ENCODE measurements around the gene TTC6.
"Not testable (repeated sequence)": the region's sequence is repeated elsewhere in the genome, so short reads cannot be mapped to it uniquely, and the experiment has no call there.

Gene TTC6, protein sequence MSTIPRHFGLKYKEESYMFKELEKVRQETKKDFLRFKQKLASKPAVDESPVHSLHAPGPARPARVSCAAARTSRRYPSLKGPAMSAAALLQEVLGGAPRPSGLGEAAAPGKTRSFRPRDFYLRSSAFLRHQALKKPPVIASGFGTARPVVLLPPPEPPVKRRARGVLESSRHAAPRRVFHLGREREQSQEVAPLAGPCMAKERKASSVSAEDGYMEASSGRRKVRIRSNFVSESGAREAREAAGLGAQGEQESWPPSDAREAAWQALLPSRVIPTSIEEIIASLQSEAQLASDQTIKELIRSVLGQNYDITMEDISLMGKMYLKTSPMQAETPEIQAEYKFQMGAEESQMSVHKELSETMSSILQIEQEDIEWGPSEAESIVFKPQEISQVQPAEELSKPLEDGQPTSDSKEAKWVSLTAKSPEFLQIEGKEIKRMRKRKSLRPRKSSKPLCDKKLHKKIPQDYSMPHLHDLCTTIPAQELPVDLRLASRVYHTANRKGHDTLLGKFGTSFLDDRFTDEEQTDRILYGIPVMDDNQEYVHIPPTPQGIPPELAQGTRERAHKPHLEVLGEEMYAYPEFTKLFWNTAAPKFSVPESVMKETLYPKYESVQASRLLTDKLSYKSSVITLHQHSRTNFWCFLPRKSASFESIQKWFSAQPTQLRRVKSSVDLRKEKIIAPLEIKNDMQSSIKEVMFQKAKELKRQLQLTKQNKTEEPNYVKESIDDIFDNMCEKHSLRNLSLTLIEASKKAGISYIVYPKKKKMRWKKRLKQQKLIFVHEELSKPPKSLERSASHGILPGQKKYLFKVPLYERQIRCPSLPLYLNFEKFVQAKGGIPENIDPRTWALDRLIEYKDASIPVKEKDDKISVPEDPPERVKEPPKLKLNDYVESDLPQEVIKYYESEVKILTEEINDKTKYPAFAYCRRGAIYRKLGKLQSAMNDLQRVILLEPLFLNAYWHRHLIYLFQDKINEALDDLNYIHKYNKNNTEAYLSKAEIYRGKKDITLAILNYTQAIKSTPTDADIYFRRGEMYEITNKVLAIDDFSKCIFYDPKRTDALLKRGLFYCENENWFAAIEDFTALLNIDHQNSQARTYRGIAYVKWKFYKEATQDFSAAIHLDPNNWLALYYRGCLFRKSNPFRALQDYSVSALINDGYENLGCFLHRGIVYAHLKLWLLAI (N-terminal part only)

DNA sequence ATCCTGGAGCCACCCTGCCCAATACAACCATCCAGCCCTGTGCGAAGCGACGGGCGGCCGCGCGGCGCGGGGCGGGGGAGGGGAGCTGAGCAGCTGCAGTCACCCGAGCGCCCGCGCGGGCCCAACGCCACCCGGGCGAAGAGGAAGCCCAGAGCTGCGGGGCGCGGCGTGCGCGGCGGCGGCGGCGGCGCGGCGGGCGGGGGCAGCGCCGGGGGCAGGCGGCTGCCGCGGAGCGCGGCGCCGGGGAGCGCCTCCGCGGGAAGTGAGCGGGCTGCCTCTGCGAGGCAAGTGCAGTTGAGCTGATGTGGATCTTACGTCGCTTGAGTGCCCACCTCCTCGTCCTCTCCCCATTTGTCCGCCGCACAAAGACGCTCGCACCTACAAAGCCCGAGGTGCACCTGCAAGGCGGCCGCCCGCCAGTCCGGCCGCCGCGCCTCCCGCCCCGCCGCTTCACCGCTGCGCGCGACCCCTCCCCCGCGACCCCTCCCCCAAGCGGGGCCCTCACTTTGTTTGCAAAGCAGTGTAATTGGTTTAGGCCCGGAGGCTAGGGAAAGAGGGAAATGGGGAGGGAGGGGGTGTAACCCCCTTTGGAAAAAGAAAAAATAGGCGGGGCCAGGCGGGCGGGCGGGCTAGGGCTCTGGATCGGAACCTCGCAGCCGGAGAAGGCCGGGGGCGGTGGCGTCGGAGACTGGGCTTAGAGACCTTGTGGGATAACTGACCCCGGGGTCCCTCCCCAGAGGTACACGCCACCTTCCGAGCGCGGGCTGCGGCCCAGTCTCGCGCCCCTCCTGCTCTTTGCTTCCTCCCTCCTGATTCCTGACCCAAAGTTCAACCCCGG lies at the start of gene TTC6, which contains the start of gene FOXA1:
TSS of gene TTC6 (plus strand) at position 659 of the 838 bp plus-strand sequence. CDS start 26,436 bp downstream, outside the sequence.
TSS of gene FOXA1 (minus strand) at position 279 of the 838 bp plus-strand sequence. CDS start at position 2, 277 bp downstream.
- Histone ChIP-seq H3K27me3 (ENCODE audit: low read depth, low read length) (peaks cover 84% of the 10 kb centered on the region), H3K9me3 (ENCODE audit: control insufficient read depth in 1 of 2, low read length in 2 of 2) (no peaks in the 10 kb centered on the region), H3K36me3 (ENCODE audit: control insufficient read depth in 1 of 2, insufficient read depth in 2 of 2, low read length in 2 of 2) (no peaks in the 10 kb centered on the region), H3K27ac (ENCODE audit: low read length) (peak within 1 kb of the TSS; percentile 49), H3K4me1 (ENCODE audit: control insufficient read depth in 1 of 2, insufficient read depth in 2 of 2, low read length in 2 of 2) (peaks cover 0 to 52% of the 10 kb centered on the region in 2 donors), H3K4me3 (ENCODE audit: low read depth in 1 of 2, low read length in 2 of 2) (peak within 1 kb of the TSS; percentile 53 to 55)

DNA sequence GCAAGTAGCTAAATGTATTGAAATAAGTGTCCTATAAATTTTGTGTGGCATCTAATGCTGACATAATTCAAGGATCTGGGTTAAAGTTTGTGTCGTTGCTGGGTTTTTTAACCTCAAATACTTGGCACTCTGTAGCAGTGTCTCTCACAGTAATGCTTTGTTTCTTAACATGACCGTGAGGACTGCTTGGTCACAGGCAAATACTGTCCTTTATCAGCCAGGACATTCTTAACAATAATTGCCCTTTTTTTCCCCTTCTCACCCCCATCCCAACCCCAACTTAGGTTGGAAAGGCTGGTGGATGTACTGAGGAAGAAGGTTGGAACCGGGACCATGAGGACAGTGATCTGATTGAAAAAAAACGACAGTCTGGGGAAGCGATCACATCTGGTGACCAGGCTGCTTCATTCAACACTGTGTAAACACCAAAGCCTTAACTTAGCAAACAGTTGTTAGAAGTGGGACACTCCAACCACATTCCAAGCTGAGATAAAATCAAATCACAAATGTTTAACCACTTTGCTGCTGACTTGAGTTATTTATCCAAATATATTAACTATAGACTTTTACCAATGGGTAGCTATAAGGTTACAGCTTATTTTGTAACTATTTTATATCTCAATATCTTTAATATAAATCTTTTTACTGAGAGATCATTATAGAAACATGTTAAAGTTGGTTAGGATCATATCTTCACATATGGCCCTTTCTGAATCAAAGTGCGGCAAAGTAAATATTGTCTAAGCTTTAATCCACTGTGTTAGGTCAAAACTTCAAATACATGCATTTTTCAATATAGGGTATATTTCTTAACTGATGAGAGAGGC lies 48.6 kb upstream of the TTC6 start:
- Histone ChIP-seq H3K4me1 (ENCODE audit: control insufficient read depth in 1 of 2, insufficient read depth in 2 of 2, low read length in 2 of 2) (no peaks in the 10 kb centered on the region), H3K4me3 (ENCODE audit: low read depth in 1 of 2, low read length in 2 of 2) (no peak overlapping the region), H3K27ac (ENCODE audit: low read length) (no peak overlapping the region), H3K27me3 (ENCODE audit: low read depth, low read length) (no peaks in the 10 kb centered on the region), H3K36me3 (ENCODE audit: control insufficient read depth in 1 of 2, insufficient read depth in 2 of 2, low read length in 2 of 2) (no peaks in the 10 kb centered on the region), H3K9me3 (ENCODE audit: control insufficient read depth in 1 of 2, low read length in 2 of 2) (peaks cover 0 to under 1% of the 10 kb centered on the region in 2 donors)

DNA sequence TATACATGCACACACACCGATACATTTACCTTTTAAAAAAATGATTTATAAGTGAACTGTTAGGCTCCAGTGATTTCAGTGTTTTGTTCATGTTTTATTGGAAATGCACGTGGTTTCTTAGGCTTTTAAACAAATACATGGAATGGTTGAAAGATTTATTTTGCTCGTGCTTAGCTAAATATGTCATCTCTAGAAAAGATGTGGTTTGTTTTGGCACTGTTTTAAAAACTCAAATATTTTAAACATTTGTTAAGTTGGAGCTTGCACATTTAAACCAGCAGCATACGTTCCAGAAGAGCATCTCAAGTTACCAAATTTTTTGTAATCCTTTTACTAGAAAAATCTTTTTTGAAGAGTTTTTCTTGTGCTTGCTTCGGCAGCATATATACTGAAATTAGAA lies 44.9 kb upstream of the TTC6 start:
- Histone ChIP-seq H3K4me1 (ENCODE audit: control insufficient read depth in 1 of 2, insufficient read depth in 2 of 2, low read length in 2 of 2) (no peaks in the 10 kb centered on the region), H3K4me3 (ENCODE audit: low read depth in 1 of 2, low read length in 2 of 2) (no peak overlapping the region), H3K27ac (ENCODE audit: low read length) (no peak overlapping the region), H3K9me3 (ENCODE audit: control insufficient read depth in 1 of 2, low read length in 2 of 2) (peaks cover 0 to 4% of the 10 kb centered on the region in 2 donors), H3K36me3 (ENCODE audit: control insufficient read depth in 1 of 2, insufficient read depth in 2 of 2, low read length in 2 of 2) (no peaks in the 10 kb centered on the region), H3K27me3 (ENCODE audit: low read depth, low read length) (no peaks in the 10 kb centered on the region)

DNA sequence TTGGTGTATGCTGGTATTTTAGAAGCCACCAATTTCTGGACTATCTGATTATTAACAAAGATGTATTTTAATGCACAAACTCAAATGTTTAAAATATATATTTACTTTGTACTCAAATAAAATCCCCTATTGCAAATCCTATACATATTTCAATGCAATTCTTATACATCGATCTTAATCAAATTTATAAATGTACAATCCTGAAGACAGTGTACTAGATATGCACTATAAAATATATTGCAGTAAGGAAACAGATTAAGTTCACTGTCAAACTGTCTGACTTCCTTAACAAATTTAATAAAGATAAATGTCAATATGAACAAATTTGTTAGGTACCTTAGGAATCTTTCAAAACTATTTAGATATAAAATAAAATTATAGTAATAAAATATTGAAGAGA lies 44.3 kb upstream of the TTC6 start:
- Histone ChIP-seq H3K4me3 (ENCODE audit: low read depth in 1 of 2, low read length in 2 of 2) (no peak overlapping the region), H3K4me1 (ENCODE audit: control insufficient read depth in 1 of 2, insufficient read depth in 2 of 2, low read length in 2 of 2) (no peaks in the 10 kb centered on the region), H3K9me3 (ENCODE audit: control insufficient read depth in 1 of 2, low read length in 2 of 2) (peaks cover 0 to 4% of the 10 kb centered on the region in 2 donors), H3K36me3 (ENCODE audit: control insufficient read depth in 1 of 2, insufficient read depth in 2 of 2, low read length in 2 of 2) (no peaks in the 10 kb centered on the region), H3K27ac (ENCODE audit: low read length) (no peak overlapping the region), H3K27me3 (ENCODE audit: low read depth, low read length) (no peaks in the 10 kb centered on the region)

DNA sequence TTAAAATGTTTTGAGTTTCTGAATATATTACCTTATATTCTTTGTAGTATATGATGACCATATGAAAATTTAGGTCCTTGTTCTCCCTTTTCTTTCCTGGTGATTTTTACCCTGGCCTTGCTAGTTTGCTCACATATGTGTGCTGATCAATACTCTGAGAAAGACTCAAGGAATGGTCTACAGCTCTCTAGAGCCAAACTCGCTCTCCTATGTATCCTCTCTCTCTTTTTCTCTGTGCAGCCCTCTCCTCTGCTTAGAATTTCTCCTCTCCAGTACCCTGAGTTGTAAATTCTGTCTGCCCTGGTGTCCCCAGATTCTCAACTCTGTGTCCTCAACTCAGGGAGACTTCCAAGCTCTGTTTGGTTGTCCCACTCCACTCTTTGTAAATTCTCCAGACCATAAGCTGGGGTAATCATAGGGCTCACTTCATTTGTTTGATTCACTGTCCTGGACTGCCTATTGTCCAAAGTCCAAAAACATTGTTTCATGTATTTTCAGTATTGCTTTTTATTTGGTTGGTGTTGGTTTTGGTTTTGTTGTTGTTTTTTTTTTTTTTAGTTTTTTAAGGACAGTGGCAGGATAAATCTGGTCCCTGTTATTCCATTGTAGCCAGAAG lies 41.4 kb upstream of the TTC6 start:
- Histone ChIP-seq H3K9me3 (ENCODE audit: control insufficient read depth in 1 of 2, low read length in 2 of 2) (peaks cover 0 to 7% of the 10 kb centered on the region in 2 donors), H3K27ac (ENCODE audit: low read length) (no peak overlapping the region), H3K27me3 (ENCODE audit: low read depth, low read length) (no peaks in the 10 kb centered on the region), H3K4me1 (ENCODE audit: control insufficient read depth in 1 of 2, insufficient read depth in 2 of 2, low read length in 2 of 2) (no peaks in the 10 kb centered on the region), H3K4me3 (ENCODE audit: low read depth in 1 of 2, low read length in 2 of 2) (no peak overlapping the region), H3K36me3 (ENCODE audit: control insufficient read depth in 1 of 2, insufficient read depth in 2 of 2, low read length in 2 of 2) (no peaks in the 10 kb centered on the region)

DNA sequence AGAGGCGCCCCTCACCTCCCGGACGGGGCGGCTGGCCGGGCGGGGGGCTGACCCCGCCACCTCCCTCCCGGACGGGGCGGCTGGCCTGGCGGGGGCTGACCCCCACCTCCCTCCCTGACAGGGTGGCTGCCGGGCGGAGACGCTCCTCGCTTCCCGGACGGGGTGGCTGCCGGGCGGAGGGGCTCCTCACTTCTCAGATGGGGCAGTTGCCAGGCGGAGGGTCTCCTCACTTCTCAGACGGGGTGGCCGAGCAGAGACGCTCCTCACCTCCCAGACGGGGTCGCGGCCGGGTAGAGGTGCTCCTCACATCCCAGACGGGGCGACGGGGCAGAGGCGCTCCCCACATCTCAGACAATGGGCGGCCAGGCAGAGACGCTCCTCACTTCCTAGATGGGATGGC lies 39.8 kb upstream of the TTC6 start:
- H3K27me3 ChIP-seq (ENCODE audit: low read depth, low read length); H3K27ac ChIP-seq (ENCODE audit: low read length); H3K4me1 ChIP-seq (ENCODE audit: control insufficient read depth in 1 of 2, insufficient read depth in 2 of 2, low read length in 2 of 2); H3K4me3 ChIP-seq (ENCODE audit: low read depth in 1 of 2, low read length in 2 of 2); H3K9me3 ChIP-seq (ENCODE audit: control insufficient read depth in 1 of 2, low read length in 2 of 2); H3K36me3 ChIP-seq (ENCODE audit: control insufficient read depth in 1 of 2, insufficient read depth in 2 of 2, low read length in 2 of 2): not testable (repeated sequence)

DNA sequence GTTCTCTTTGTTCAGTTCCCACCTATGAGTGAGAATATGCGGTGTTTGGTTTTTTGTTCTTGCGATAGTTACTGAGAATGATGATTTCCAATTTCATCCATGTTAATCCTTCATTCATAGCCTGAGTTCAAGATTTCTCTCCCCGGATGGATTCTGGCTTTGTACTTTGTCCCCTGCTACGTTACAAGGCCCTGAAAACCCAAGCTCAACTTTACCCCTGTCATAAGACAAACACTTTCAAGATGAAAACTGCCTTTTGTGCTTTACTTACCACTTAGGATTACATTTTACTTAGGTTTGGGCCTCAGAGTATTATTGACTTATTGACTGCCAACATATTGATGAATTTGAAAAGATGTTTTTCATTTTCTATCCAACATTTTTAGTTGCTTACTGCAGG lies 36.7 kb upstream of the TTC6 start:
- no peaks in the 10 kb centered on the region for H3K4me1 ChIP-seq (ENCODE audit: control insufficient read depth in 1 of 2, insufficient read depth in 2 of 2, low read length in 2 of 2)
- no peaks in the 10 kb centered on the region for H3K36me3 ChIP-seq (ENCODE audit: control insufficient read depth in 1 of 2, insufficient read depth in 2 of 2, low read length in 2 of 2)
- H3K9me3 ChIP-seq (ENCODE audit: control insufficient read depth in 1 of 2, low read length in 2 of 2), result peaks cover 0 to 2% of the 10 kb centered on the region in 2 donors
- H3K27ac ChIP-seq (ENCODE audit: low read length), result no peak overlapping the region
- H3K27me3 ChIP-seq (ENCODE audit: low read depth, low read length), result no peaks in the 10 kb centered on the region
- no peak overlapping the region for H3K4me3 ChIP-seq (ENCODE audit: low read depth in 1 of 2, low read length in 2 of 2)

DNA sequence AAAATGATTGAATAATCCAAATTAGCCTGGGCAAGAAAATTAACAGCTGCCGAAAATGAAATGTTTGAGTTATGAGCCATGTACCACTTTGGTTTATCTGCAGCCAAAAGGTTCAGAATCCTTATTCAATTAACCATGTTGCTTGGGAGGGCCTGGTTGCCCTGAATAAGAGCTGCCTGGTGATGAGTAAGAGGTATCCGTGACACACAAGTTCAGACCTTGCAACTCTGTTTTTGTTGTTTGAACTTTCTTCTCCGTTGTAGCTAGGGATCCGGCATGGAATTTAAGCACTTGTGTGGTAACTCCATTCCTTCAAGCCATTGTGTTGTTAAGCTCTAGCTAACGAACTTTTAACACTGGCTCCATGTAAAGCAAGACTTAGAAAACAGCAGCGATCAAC lies 36.0 kb upstream of the TTC6 start:
- H3K4me3 ChIP-seq (ENCODE audit: low read depth in 1 of 2, low read length in 2 of 2), result no peak overlapping the region
- H3K4me1 ChIP-seq (ENCODE audit: control insufficient read depth in 1 of 2, insufficient read depth in 2 of 2, low read length in 2 of 2), result no peaks in the 10 kb centered on the region
- no peak overlapping the region for H3K27ac ChIP-seq (ENCODE audit: low read length)

DNA sequence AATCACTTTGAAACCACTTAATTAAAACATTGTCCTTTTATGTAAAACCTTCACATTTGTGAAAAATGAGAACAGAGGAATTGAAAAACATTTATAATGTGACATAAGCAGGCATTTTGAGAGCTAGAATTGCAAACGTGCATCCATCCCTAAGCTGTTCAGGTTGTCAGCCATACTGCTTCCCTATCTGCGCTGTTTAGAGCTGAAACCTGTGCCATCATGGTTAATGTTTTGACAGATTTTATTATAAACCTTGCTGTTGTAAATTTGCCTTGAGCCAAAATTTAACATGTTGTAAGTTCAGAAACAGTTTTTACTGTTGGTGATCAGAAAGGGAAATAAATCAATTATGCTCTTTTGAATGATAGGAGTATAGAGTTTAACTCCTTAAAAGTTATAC lies 32.2 kb upstream of the TTC6 start:
- Histone ChIP-seq H3K27ac (ENCODE audit: low read length) (no peak overlapping the region), H3K27me3 (ENCODE audit: low read depth, low read length) (no peaks in the 10 kb centered on the region), H3K9me3 (ENCODE audit: control insufficient read depth in 1 of 2, low read length in 2 of 2) (no peaks in the 10 kb centered on the region), H3K4me1 (ENCODE audit: control insufficient read depth in 1 of 2, insufficient read depth in 2 of 2, low read length in 2 of 2) (no peaks in the 10 kb centered on the region), H3K36me3 (ENCODE audit: control insufficient read depth in 1 of 2, insufficient read depth in 2 of 2, low read length in 2 of 2) (no peaks in the 10 kb centered on the region), H3K4me3 (ENCODE audit: low read depth in 1 of 2, low read length in 2 of 2) (no peak overlapping the region)

More for the DNA sequence above, 36.0 kb upstream of the TTC6 start:
- Histone ChIP-seq H3K36me3 (ENCODE audit: control insufficient read depth in 1 of 2, insufficient read depth in 2 of 2, low read length in 2 of 2) (no peaks in the 10 kb centered on the region), H3K9me3 (ENCODE audit: control insufficient read depth in 1 of 2, low read length in 2 of 2) (peaks cover 0 to 2% of the 10 kb centered on the region in 2 donors), H3K27me3 (ENCODE audit: low read depth, low read length) (no peaks in the 10 kb centered on the region)
